Upper lobe of left lung (tissue), 4 donors: ENCODE measurements around the gene BANF1.

Experiments
- EP300 ChIP-seq, 4 donors: sonication (generic); formaldehyde crosslinking; IDR thresholded peaks; one replicate each; pipeline ENCODE4 v1.5.1; 2017; ENCODE audit warnings: antibody characterized with exemption in 4 of 4, control low read depth in 2 of 4
- POLR2A ChIP-seq, 4 donors: fragments of 450-650 bp; IDR thresholded peaks; one replicate each; pipeline ENCODE4 v1.5.1; 2016 to 2017; ENCODE audit warnings: antibody characterized with exemption in 4 of 4, mild to moderate bottlenecking in 2 of 4

- TF ChIP-seq EP300 (IDR thresholded peaks at IDR 0.05) (no peak), POLR2A (IDR thresholded peaks at IDR 0.05) (no peak)
Measured at GRCh38 chr11:66008095-66008467, 5.8 kb downstream of the BANF1 start.
